Stimulated activated CD4-positive, alpha-beta T cell treated with anti-CD3 and anti-CD28 coated beads, TNF-alpha, amount 100 ng/mL, for 48 hours (primary cell): ENCODE measurements around the gene SMAD1.

Experiments
- DNase-seq, 3 donors: peaks; one replicate each; pipeline ENCODE4 v3.0.0-alpha.2; 2020; ENCODE audit warnings: low read depth in 3 of 3

The SMAD1 gene

DNA sequence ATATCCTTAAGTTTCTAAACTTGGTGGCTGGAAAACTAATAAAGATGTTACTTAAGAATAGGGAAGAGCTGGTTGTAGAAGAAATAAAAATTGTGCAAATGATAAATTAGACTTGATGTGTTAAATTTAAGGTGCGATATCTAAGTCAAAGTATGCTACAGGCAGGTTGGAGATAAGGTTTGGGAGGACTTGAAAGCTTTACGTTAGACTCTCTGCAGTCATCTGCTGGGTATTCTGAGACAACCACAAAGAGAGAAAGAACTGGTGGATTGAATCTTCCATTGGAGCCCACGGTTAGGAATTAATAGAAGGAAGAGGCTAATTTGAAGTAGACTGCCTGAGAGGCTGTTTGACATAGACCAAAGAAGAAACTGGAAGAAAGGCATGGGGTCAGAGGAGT is 7.9 kb downstream of the SMAD1 start:
- no peak for DNase-seq

DNA sequence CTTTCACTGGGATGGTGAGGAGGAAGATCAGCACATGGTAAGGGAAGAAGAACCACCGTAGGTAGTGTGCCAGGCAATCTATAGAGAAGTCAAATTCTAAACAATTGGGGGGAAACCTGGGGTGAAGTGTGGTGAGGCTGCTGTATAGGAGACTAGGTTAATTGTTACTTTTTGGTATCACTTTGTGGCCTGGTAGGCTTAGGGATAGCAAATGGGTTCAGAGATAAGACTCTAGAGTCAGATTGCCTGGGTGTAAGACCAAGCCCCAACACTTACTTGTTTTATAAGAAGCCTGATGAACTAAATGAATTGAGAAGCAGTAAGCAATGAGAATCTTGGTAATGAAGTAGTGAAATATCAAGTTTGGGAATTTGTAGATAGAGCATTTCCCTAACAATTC is 8.7 kb downstream of the SMAD1 start:
- no peak for DNase-seq

DNA sequence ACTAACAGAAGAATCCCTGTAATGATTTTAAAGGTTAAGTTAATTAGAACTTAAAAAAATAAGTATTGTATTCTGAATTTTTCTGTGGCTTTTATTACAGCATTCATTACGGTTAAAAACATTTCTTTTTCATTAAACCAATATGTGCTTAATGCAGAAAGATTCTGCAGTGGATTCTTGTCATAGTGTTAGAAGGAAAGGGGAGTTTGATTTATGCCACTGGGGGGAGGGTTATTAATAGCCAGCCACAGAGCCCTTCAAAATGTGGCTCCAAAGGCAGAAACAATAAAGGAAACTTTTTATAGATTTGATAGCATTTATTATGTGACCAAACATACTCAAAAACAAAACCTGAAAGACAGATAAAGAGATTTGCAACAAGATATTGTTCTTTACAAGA is 9.1 kb downstream of the SMAD1 start:
- no peak for DNase-seq

DNA sequence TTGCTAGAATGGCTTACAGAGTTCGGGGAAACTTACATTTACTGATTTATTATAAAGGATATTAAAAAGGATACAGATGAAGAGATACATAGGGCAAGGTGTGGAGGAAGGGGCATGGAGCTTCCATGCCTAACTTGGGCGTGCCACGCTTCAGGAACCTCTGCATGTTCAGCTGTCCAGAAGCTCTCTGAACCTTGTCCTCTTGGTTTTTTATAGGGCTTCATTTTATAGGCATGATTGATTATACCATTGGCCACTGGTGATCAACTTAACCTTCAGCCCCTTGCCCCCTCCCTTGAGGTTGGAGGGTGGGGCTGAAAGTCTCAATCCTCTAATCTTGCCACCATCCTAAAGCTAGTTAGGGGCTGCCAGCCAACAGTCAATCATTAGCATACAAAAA is 10.7 kb downstream of the SMAD1 start:
- no peak for DNase-seq

DNA sequence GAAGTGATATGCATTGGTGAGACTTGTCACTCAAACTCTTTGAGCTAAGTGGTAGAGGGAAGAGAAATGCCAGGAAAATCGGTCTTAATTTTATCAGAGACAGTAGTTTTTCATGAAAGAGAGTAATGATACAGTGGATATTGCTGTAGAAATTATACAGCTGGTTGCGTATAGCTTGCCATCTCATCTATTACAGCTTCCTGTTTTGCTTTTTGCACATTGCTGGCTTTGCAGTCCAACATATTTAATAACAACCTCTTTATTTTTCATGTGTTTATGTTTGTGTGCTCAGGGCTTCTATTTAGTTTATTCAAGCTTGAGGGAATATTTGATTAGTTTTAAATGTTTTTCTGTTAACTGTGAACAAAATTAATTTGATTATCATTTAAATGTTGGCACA is 11.5 kb downstream of the SMAD1 start:
- no peak for DNase-seq

DNA sequence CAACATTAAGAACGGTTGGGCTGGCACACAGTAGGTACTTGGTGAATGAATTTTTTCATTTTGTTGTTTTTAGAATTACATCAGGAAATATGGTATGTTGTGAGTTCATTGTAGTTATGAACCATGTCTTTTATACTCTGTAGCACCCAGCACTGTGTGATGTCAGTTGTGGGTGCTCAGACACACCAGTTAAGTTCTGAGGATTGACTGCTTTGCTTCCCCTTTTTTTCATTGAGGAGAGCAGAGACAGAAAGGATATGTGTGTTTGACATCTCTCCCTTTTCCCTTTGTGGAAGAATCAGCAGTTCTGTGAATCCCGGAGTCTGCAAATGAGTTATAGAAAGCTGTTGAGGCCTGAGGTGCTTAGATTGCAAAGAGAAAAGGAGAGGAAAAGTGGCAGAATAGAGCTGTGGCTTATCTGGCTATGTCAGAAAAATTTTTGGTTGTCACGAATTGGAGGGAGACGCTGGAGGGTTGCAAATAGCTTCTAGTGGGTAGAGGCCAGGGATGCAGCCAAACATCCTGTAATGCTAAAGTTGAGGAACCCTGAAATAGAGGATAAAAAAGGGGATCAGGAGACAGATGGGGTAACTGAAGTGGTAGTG is 13.1 kb downstream of the SMAD1 start:
- no peak for DNase-seq

DNA sequence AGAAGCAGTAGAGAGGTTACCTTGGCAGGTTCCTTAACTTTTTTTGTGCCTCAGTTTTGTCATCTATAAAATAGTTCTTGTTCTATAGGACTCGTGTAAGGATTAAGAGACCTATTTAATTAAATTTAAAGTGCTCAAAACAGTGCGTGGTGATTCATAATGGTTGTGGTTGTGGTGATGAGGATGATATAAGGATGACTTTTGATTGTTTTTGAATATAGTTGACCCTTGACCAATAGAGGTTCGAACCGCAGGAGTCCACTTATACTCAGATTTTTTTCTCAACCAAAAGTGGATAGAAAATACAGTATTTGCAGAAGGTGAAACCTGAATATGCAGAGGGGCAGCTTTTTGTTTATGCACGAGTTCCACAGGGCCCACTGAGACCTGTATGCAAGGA is 14.6 kb downstream of the SMAD1 start:
- DNase-seq: no peak

DNA sequence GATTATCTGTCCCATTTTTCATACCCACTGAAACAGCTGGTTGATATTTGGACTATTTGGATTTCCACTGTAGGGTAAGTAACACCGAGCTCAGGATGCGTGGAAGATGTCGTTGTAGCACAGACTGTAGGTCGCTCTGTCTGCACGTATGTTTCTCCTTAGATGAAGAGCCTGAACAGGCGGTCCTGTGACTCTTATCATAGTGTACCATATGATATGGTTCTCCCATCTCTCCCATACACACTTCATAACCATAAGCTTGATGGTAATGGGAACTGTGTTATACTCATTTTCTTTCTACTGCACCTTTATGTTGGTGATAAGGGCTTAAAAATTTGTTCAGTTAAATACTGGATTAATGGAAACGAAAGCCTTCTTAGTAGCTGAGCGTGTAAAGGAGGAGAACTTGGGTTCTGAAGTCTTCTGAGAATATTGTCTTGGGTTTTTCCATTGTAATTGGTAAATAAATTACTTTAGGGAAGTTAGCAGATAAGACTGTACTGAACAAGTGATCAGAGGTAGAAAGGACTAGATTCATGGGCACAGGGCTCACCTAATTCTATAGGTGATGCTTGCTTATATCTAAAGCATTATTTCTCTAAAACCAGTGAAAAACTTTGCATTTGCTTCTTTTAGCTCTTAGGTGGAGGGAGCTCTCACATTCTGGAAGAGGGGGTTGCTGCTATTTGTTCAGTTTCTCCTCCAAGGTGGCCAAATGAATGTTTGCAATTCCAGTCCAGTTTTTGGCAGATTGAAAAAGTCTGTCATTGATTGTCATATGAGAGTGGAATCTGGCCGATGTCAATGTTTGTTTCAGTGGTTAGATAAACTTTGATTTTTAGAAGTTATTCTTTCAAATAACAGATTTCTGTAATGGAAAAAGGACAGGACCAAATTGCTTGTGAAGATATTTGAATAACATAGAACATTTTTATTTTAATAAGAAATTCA is 15.8 kb downstream of the SMAD1 start:
- DNase-seq: no peak

DNA sequence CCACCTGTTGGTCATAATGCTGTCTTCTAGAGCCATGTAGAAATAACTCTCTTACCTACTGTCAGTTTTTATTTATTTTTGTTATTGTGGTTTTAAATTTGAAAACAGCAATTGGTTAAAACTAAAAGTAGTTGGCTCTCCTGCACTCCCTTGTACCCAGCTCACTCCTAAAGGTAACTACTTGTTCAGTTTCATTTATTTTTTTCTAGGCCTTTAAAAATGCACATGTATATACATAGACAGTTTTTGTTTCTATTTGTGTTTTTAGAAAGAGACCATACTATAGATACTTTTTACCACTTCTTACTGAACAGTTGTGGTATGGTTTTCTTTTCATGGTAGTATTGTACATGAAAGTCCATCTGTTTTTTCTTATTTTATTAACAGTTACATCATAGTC is 16.8 kb downstream of the SMAD1 start:
- DNase-seq: no peak

DNA sequence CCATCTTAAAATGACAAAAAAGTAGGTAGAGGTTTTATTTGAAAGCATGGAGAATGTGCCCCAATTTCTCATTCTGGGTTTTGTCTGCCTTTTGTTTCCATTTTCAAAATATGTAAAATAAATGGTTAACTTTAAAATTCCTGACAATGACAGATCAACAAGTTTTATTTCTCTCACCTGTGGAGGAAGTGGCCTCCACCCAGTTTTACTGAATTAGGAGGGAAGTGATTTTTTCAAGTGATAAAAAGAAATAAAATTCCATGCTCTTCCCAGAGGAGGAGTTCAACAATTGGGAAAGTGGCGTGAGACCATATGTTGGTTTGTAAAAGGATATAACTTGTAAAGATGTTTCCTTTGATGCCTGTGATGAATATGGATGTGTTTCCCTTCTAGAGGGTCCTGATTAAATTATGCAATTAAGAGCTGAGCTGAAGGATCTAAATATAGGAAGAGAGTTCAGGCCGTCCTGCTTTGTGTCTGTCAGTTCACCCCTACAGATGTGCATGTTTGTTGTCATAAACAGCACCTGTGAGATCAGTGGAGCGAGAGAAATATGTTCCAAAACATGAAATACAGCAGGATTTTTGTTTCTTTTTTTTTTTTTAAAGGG is 19.5 kb downstream of the SMAD1 start:
- DNase-seq: no peak

DNA sequence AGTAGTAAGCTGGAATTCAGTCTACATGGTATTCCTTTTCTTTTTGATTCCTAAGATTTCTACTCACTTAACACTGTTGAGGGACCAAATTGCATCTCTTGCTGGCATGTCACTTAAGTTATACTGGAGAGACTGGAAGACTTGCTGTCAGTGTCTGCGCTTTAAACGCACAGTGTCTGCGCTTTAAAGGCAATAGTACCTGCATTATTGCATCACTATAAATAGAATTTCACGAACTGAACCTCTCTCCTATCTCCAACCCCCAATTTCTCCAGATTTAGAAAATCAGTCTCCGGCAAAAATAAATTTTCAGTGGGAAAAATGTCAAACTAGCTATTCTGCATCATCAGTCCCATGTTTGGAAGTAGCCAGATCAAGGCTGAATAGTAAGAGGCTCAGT is 21.2 kb downstream of the SMAD1 start:
- DNase-seq: no peak

DNA sequence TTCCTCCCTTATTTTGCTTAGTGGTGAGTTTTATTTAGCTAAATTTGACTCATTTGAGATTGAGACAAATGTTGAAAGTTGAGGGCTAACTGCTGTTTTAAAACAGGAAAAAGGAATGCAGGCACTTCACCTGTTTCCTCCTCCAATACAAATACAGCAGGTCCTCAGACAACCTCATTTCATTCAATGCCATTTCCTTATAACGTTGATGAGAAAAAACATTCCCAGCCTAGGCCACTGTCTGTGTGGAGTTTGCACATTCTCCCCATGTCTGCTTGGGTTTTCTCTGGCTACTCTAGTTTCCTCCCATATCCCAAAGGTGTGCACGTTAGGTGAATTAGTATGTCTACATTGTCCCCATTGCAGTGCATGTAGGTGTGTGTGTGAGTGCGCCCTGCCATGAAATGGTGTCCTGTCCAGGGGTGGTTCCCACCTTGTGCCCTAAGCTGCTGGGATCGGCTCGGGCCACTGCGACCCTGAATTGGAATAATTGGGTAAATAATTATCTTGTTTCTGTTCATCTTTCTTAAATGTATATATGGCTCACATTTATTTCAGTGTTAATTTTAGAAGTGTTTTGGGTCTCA is 21.9 kb downstream of the SMAD1 start:
- no peak for DNase-seq

DNA sequence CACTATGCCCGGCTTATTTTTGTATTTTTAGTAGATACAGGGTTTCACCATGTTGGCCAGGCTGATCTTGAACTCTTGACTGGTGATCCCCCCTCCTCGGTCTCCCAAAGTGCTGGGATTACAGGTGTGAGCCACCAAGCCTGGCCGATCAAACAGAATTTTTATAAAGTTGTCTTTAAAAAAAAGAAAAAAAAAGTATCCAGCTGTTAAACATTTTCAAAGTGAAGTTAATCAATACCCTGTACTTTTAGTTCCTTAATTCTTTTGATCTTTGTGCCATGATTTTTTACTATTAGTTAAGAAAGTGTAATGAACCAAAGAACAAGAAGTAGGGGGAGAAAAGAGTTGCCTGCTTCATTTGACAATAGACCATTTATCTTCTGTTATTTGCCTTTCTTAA is 24.3 kb downstream of the SMAD1 start:
- DNase-seq: no peak

DNA sequence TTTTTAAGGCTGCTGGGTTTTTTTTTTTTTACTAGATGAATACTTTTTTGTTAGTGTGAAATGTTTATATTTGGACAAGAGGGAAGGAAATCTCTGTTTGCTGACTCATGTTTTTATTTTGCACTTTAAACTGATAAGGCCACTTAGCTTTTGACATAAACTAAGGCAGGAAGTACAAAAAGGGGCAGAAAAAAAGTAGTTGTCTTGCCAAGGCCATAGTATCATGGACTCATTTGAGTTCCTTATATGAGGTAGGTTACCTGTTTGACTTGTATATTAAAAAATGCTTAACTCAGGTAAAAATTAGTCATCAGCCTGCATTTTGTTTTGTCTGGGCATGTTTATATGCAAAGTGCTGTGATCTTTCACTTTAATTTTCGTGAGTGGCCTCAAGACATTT is 26.0 kb downstream of the SMAD1 start:
- no peak for DNase-seq

DNA sequence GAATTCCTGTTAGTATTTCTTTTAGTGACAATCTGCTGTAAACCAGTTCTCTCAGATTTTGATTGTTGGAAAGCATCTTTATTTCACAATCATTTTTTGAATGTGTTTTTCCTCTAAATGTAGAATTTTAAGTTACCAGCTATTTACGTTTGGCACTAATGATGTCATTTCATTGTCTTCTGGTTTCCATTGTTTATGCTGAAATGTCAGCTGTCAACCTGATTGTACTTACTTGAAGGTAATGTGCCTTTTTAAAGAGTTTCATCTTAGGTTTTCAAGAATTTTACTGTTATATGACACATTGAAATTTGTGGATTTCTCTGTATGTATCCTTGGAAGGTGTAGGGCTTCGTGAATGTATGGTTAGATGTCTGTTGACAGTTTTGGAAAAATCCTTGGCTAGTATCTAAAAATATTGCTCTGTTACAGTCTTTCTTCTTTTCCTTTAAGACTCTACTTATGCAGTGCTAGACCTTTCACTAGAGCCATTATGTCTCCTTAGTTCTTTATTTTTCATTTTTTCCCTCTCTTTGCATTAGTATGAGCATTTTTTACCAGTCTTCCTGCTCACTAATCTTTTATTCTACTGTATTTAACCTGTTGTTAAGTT is 30.4 kb downstream of the SMAD1 start:
- no peak for DNase-seq

DNA sequence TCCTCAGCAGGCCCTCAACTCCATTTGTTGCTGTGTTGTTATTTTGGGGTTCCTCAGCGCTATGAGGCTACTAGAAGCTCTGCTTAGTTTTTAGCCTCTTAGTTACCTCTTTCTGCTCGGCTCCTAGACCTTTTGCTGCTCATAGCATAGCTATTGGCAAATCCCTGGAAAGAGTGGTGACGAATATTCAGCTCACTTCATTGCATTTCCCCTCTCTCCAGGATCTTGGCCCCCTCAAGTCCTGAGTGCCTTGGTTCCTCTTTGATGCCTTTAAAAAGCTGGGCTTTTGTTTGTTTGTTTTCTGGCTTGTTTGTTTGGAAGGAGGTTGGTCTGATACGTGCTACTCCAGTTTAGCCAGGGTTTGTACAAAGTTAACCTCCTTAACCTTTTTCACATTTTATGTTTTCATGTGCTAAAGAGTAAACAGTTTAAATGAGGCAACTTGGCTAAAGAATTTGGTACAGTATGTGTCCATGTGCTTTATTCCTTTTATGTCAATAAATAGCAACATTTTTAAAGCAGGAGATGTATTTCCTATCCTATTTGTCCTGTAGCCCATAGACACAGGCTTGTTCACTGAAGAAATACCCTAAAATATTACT is 31.5 kb downstream of the SMAD1 start:
- DNase-seq: no peak

DNA sequence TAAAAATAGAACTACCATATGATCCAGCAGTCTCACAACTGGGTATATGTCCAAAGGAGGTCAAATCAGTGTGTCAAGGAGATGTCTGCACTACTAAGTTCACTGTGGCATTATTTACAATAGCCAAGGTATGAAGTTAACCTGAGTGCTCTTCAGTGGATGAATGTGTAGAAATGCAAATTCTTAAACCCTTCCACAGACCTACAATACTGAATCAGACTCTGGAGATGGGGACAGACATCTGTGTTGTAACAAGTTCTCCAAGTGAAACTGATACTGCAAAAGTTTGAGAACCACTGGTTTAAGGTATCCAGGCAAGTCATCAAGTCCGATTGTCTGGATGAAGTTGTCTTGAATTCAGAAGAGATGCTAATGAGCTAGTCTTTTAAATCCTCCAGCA is 38.5 kb downstream of the SMAD1 start:
- DNase-seq: no peak

DNA sequence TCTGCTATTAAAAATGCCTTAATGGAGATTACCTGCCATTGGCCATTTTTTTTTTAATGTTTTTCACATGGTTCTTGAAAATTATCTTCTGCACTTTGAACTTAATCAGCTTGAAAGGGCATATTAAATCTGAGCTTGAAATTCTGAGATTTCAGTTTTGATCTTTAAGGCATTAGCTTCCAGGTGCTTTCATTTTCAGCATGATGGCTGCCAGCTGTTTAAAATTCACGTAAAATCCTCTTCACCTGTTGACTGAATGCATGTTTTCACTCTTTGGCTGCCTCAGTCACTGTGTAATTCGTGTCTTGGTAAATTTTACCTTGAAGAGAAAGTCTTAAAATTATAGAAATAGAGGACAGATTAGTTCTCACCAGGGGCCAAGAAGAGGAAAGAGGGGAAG is 39.6 kb downstream of the SMAD1 start:
- no peak for DNase-seq

DNA sequence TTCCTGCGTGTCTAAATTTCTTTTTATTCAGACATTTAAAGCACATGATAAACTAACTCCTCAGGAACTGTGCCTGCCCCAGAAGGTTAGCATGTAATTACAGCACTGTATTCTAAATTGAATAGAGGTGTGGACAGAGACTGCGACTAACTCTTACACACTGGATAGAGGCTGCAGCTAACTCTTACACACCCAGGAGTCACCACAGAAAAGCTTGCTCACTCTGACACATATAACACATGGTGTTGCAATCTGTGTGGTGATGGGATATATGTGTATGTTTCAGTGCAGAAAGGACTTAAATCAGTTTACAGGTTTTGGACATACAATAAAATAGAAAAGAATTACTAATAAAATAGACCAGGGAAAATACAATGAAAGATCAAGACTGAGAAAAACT is 41.5 kb downstream of the SMAD1 start:
- DNase-seq: no peak

DNA sequence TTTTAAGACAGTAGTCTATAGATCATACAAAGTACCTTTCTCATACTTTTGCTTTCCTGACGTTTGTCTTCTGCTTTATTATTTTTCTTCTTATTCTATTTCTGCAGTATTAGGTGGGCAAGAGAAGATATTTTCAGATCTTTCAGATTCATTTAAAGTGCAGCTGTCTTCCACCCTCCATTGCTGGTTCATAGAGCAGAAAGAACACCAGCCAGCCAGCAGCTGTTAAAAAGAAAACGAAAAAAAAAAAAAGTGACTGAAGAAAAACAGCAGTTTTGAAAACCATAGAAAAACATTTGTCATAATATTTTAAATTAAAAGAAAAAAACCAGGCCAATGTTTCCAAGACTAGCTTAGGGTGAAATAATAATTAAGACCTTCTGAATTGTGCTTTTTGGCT is 42.9 kb downstream of the SMAD1 start:
- no peak for DNase-seq

DNA sequence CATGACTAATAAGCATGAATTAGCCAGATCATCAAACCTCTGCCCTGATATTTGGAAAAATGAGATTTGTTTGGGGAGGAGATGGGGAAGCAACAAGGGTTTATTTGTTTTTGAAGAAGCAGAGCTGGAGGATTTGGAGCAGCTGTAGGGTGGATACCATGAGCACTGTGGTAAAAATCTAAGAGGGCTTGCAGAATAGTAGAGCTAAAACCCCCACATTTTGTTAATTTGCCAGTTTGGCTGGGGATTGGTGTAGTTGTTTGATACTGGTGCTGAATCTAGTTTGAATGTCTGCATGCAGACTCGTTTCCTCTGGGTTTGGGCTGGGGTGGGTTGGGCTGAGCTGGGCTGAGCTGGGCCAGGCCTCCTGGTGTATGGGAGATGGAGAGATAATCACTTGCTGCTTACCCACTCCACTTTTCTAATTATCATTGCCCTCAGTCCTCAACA is 43.7 kb downstream of the SMAD1 start:
- DNase-seq: no peak

DNA sequence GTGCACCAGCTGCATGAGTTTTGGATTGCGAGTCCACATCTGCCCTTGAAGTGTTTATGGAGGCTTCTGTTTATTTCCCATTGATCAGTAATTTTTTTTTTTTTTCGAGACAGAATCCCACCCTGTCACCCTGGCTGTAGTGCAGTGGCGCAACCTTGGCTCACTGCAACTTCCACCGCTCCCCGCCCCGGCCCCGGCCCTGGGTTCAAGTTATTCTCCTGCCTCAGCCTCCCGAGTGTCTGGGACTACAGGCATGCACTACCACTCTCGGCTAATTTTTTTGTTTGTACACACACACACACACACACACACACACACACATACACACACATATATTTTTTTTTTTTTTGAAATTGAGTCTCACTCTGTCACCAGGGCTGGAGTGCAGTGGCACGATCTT is 46.1 kb downstream of the SMAD1 start:
- no peak for DNase-seq
